Measurements from ENCODE around the gene MOXD1.

GRCh38 chr6:132405143-132405915, 4.1 kb upstream of the MOXD1 start:
- TF ChIP-seq POLR2A (IDR thresholded peaks at IDR 0.05) (no peak), CTCF (IDR thresholded peaks at IDR 0.05) (no peak), POLR2AphosphoS5 (IDR thresholded peaks at IDR 0.05) (no peak), EP300 (IDR thresholded peaks at IDR 0.05) (no peak)

All from stomach (tissue), 4 donors.